NCI-H187 treated with DMSO at 0.1 percent for 48 hours (cell line): ENCODE measurements around the gene HEXA.
A peak's percentile ranks its signal among the peaks of the same experiment; 100 is the strongest.

Source experiments
- DNase-seq: peaks from one replicate; lab custom pipeline; 2025; lab: John Stamatoyannopoulos, UW

Gene HEXA

DNA sequence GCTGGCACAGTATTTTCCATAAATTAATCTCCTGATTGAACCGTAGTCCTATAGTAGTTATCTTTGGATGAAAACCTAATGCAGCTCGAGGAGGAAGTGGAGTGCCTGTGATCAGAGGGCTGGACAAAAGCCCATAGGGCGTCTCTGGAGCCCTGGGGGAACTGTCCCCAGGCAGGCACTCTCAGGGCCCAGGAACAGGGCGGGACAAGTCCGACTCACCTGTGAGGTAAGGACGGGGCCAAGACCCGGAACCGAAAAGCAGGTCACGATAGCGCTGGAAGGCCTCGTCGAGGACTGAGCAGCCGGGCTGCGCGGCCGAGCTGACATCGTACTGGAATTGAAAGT lies 341 bp downstream of the HEXA start:
- DNase-seq: no peak

DNA sequence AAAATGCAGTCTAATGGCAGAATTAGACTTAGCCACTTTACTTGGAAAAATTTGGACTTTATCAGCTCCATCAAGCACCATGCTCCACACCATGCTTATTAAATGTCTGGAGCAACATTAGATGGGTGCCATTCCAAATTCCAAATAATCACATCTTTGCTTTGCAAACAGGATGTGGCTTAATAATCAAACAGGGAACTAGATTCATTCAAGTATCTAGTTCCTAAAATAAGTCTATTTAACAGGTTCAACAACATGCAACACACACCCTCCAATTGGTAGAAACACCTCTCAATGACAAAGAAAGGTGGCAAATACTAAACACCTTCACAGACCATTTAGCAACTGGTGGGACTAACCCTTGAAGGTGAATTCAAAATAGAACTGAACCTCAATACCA lies 3.5 kb downstream of the HEXA start:
- no peak for DNase-seq

DNA sequence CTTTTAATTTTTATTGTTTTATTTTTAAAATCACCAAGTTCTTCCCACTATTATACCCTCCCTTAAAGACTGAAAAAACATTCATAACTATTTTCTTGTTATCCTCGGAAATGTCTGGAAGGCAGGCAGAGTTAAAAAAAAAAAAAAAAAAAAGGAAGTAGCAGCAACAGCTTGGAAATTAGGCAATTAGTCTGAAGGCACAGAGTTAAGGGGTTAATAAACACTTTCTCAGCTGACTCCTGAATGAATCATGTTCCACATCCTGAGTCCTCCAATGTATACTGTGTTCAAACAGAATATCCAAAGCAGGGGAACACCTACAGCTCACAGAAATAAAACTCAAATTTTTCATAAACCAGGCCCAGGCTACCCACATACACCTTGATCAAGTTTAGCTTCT lies 5.8 kb downstream of the HEXA start:
- DNase-seq: no peak

- DNase-seq: no peak
Observed at GRCh38 chr15:72368899-72369298, 6.9 kb downstream of the HEXA start.

- DNase-seq: no peak
Observed at GRCh38 chr15:72368325-72368724, 7.5 kb downstream of the HEXA start.

- DNase-seq: no peak
Observed at GRCh38 chr15:72365844-72366243, 10.0 kb downstream of the HEXA start.

GRCh38 chr15:72361176-72361575 lies 14.6 kb downstream of the HEXA start:
- no peak for DNase-seq

DNA sequence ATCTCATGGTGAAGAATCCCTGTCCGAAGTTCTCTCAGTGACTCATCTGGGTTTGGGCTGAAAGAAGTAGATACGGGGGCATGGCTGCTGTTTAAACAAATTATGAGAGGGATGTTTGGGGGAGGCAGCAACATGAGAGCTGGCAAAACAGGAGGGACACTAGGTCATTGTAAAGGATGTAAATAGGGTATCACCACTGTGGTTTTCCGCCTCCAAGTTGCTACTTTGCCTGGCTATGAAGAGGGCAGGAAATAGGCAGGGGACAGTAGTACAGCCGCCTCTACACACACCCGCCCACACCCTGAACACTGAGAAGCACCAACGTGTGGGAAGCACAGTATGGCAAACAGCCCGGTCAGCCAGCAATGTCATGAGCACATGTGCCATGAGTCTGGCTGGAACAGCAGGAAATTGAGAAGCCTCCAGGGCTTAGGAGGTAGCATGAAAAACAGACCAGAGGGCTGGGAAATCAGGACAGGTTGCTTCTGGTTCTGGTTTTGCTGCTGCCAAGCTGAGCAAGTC lies 17.1 kb downstream of the HEXA start:
- DNase-seq: no peak

- DNase-seq: no peak
Observed at GRCh38 chr15:72358121-72358520, 17.7 kb downstream of the HEXA start.

- no peak for DNase-seq
Observed at GRCh38 chr15:72354496-72354895, 21.3 kb downstream of the HEXA start.

- DNase-seq: no peak
Observed at GRCh38 chr15:72353266-72353665, 22.5 kb downstream of the HEXA start.

DNA sequence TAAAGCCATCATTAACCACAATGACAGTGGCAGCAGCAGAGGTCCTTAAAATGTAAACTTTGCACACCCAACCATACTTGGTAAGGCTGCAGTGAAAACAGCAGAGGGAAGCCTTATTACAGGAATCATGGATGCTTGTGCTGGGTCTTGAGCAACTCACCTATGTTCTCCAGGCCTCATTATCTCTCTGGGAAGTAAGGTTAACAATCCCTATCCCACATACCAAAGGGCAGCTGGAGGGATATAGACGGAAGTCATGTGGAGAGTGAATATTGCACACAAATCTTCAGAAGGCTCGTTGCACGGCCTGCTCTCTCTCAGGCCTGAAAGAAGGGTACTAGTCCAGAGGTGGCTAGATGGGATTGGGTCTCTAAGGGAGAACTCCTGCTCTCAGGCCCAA lies 30.0 kb downstream of the HEXA start:
- DNase-seq: no peak

GRCh38 chr15:72345280-72345679 lies 30.5 kb downstream of the HEXA start:
- no peak for DNase-seq

GRCh38 chr15:72344602-72345001 lies 31.2 kb downstream of the HEXA start:
- DNase-seq: no peak

- no peak for DNase-seq
Observed at GRCh38 chr15:72342385-72342784, 33.4 kb downstream of the HEXA start.

- no peak for DNase-seq
Observed at GRCh38 chr15:72341361-72341760, 34.5 kb downstream of the HEXA start.

- DNase-seq: no peak
Observed at GRCh38 chr15:72340366-72340765, 35.4 kb downstream of the HEXA start.

GRCh38 chr15:72339777-72340177 lies 36.0 kb downstream of the HEXA start:
- no peak for DNase-seq

GRCh38 chr15:72338617-72339321 lies 37.0 kb downstream of the HEXA start:
- DNase-seq: no peak

DNA sequence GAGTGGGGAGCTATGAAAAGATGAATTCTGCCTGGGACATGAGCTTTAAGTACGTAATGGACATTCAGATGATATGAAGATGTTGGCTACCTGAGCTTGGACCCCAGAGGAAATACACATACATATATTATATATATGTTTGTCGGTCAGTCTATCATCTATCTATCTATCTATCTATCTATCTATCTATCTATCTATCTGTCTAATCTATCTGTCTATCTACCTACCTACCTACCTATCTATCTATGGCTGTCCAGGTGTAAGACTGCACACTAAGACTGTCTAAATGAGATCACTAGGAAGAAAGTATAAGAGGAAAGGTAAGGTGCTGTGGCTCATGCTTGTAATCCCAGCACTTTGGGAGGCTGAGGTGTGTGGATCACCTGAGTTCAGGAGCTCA lies 37.7 kb downstream of the HEXA start:
- DNase-seq: no peak

- no peak for DNase-seq
Observed at GRCh38 chr15:72334842-72335241, 41.0 kb downstream of the HEXA start.

DNA sequence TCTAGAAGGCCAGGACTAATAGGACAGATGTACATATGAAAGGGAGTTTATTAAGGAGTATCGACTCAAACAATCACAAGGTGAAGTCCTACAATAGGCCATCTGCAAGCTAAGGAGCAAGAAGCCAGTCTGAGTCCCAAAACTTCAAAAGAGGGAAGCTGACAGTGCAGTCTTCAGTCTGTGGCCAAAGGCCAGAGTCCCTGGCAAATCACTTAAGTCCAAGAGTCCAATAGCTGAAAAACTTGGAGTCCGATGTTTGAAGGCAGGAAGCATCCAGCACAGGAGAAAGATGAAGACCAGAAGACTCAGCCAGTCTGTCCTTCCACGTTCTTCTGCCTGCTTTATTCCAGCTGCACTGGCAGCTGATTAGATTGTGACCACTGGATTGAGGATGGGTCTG lies 44.8 kb downstream of the HEXA start:
- no peak for DNase-seq

- no peak for DNase-seq
Observed at GRCh38 chr15:72323752-72324151, 52.1 kb downstream of the HEXA start.

- peak; percentile 65 for DNase-seq
Observed at GRCh38 chr15:72319985-72320671, 55.7 kb downstream of the HEXA start, which contains the start of gene CELF6. Gene CELF6, minus strand, starts transcription at chr15:72320157. Its CDS starts 283 bp downstream, at chr15:72319874.
